Mesothelial cell of epicardium (in vitro differentiated cells): ENCODE results near the gene WHRN. TPM values are rescaled to one million over a fixed set of nuclear protein-coding genes. Genes with fewer than 3 reads are reported as not detected.

Source experiments
- DNase-seq, 2 experiments: peaks; one replicate each; pipeline ENCODE4 v3.0.0; 2021; ENCODE audit warnings: low spot score in 2 of 2; ENCODE audit not compliant: unreplicated experiment in 2 of 2
- H3K27ac Mint-ChIP-seq: 2 replicates; pipeline ENCODE4 v1.8.0; 2021; ENCODE audit warnings: mixed read lengths
- H3K27me3 Mint-ChIP-seq: 2 replicates; pipeline ENCODE4 v1.8.0; 2021; ENCODE audit warnings: low read depth, mixed read lengths
- H3K36me3 Mint-ChIP-seq: 2 replicates; pipeline ENCODE4 v1.8.0; 2021; ENCODE audit warnings: mixed read lengths
- H3K4me1 Mint-ChIP-seq: 2 replicates; pipeline ENCODE4 v1.8.0; 2021; ENCODE audit warnings: mixed read lengths
- H3K4me3 Mint-ChIP-seq: 2 replicates; pipeline ENCODE4 v1.8.0; 2021; ENCODE audit warnings: mild to moderate bottlenecking, moderate library complexity, mixed read lengths
- H3K9me3 Mint-ChIP-seq: 2 replicates; pipeline ENCODE4 v1.8.0; 2021; ENCODE audit warnings: mixed read lengths
- total RNA-seq: library from RNA; stranded (reverse); gene quantifications from 3 replicates; pipeline ENCODE4 v1.2.1, GENCODE V29; 2021
- TF ChIP-seq, protein P1 (sequence below): fragments of 200-600 bp; sonication (generic); IDR thresholded peaks from one replicate; pipeline ENCODE4 v1.5.0; 2021; ENCODE audit warnings: antibody characterized with exemption; ENCODE audit not compliant: unreplicated experiment

WHRN gene
- total RNA-seq, 1 donor from 2014 or later: 25.5 TPM

DNA sequence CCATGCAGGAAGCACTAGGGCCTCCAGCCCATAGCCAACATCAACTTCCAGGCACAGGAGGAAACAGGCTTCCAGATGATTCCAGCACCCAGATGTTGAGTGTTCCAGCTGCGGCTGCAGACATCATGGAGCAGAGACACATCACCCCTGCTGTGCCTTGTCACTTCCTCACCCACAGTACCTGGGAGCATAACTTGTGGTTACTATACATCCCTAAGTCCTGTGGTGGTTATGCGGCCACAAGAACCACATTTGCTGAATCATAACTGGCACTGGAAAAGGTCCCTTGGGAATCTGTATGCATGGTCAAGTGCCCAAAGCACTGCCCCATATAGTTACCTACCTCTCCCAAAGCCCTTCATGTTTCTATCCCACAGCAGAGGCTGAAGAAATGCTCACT lies 56.6 kb downstream of the WHRN start:
- H3K27ac Mint-ChIP-seq: no peak overlapping the region
- no peaks in the 10 kb centered on the region for H3K27me3 Mint-ChIP-seq
- TF ChIP-seq, protein P1, sequence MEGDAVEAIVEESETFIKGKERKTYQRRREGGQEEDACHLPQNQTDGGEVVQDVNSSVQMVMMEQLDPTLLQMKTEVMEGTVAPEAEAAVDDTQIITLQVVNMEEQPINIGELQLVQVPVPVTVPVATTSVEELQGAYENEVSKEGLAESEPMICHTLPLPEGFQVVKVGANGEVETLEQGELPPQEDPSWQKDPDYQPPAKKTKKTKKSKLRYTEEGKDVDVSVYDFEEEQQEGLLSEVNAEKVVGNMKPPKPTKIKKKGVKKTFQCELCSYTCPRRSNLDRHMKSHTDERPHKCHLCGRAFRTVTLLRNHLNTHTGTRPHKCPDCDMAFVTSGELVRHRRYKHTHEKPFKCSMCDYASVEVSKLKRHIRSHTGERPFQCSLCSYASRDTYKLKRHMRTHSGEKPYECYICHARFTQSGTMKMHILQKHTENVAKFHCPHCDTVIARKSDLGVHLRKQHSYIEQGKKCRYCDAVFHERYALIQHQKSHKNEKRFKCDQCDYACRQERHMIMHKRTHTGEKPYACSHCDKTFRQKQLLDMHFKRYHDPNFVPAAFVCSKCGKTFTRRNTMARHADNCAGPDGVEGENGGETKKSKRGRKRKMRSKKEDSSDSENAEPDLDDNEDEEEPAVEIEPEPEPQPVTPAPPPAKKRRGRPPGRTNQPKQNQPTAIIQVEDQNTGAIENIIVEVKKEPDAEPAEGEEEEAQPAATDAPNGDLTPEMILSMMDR: no peak
- peaks cover 4% of the 10 kb centered on the region for H3K9me3 Mint-ChIP-seq
- H3K4me3 Mint-ChIP-seq: no peak overlapping the region
- peaks cover 3% of the 10 kb centered on the region for H3K36me3 Mint-ChIP-seq
- no peaks in the 10 kb centered on the region for H3K4me1 Mint-ChIP-seq
- DNase-seq: no peak

- Mint-ChIP-seq H3K4me1 (no peaks in the 10 kb centered on the region), H3K27ac (no peak overlapping the region), H3K36me3 (peaks cover 4% of the 10 kb centered on the region), H3K9me3 (peaks cover 4% of the 10 kb centered on the region), H3K27me3 (no peaks in the 10 kb centered on the region), H3K4me3 (no peak overlapping the region)
- no peak for DNase-seq
- TF ChIP-seq, protein P1: no peak
Observed at GRCh38 chr9:114446672-114447450, 58.4 kb downstream of the WHRN start.

- Mint-ChIP-seq H3K36me3 (peaks cover 4% of the 10 kb centered on the region), H3K4me3 (no peak overlapping the region), H3K9me3 (peaks cover 4% of the 10 kb centered on the region), H3K27me3 (no peaks in the 10 kb centered on the region), H3K27ac (no peak overlapping the region), H3K4me1 (no peaks in the 10 kb centered on the region)
- DNase-seq: no peak
- TF ChIP-seq, protein P1: no peak
Observed at GRCh38 chr9:114446036-114446435, 59.2 kb downstream of the WHRN start.

GRCh38 chr9:114445616-114446015 lies 59.7 kb downstream of the WHRN start:
- H3K27ac Mint-ChIP-seq: no peak overlapping the region
- TF ChIP-seq, protein P1: no peak
- peaks cover 4% of the 10 kb centered on the region for H3K36me3 Mint-ChIP-seq
- DNase-seq: no peak
- no peak overlapping the region for H3K4me3 Mint-ChIP-seq
- H3K4me1 Mint-ChIP-seq: no peaks in the 10 kb centered on the region
- no peaks in the 10 kb centered on the region for H3K27me3 Mint-ChIP-seq
- H3K9me3 Mint-ChIP-seq: peaks cover 4% of the 10 kb centered on the region

GRCh38 chr9:114442022-114442421 lies 63.3 kb downstream of the WHRN start:
- Mint-ChIP-seq H3K27me3 (no peaks in the 10 kb centered on the region), H3K4me1 (no peaks in the 10 kb centered on the region), H3K9me3 (peaks cover 4% of the 10 kb centered on the region), H3K4me3 (no peak overlapping the region), H3K36me3 (peaks cover 4% of the 10 kb centered on the region), H3K27ac (no peak overlapping the region)
- TF ChIP-seq, protein P1: no peak
- DNase-seq: no peak
